Astrocyte (in vitro differentiated cells and primary cell): ENCODE measurements around the gene CPT1A.

ENCODE experiments used
- CTCF ChIP-seq: IDR thresholded peaks from 2 replicates; pipeline ENCODE4 v1.5.1; 2011; ENCODE audit warnings: low read depth, mild to moderate bottlenecking, inconsistent platforms, low read length, moderate library complexity; ENCODE audit not compliant: insufficient read depth
- EZH2 ChIP-seq: IDR thresholded peaks from 2 replicates; pipeline ENCODE4 v1.6.1; 2012; ENCODE audit warnings: mild to moderate bottlenecking, low read length, inconsistent platforms; ENCODE audit not compliant: insufficient read depth

- TF ChIP-seq EZH2 (no peak), CTCF (no peak)
These were observed 24.7 kb downstream of the CPT1A start for GRCh38 chr11:68816917-68817419.
